ENCODE results near the gene FAP.
A peak's percentile ranks its signal among the peaks of the same experiment; 100 is the strongest.

The FAP gene

GRCh38 chr2:162242586-162243280, 512 bp downstream of the FAP start:
- DNase-seq (ENCODE audit: low spot score) = no peak
- no peak for FAIRE-seq

- DNase-seq (ENCODE audit: low spot score) (no peak), FAIRE-seq (no peak)
These were observed 1.7 kb downstream of the FAP start for GRCh38 chr2:162241571-162241970.

- FAIRE-seq (no peak), DNase-seq (ENCODE audit: low spot score) (no peak)
These were observed 8.4 kb downstream of the FAP start for GRCh38 chr2:162234620-162235462.

DNA sequence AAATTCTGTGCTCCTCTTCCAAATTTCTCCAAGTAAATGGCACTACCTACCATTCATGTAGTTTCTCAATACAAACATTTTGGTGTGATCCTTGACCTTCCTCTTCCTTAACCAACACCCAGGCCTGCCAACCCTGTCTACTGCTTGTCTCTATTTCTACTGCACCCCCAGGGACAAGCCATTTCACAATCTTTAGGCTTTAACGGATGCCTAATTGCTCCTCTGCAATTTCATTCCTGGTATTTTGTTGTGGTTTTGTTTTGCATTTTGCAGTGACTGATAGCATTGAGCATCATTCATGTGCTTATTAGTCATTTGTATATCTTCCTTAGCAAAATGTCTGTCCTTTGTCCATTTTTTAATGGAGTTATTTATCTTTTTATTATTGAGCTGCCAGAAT, 10.0 kb downstream of the FAP start:
- FAIRE-seq (no peak), DNase-seq (ENCODE audit: low spot score) (no peak)

- DNase-seq (ENCODE audit: low spot score) = no peak
These were observed 10.6 kb downstream of the FAP start for GRCh38 chr2:162232671-162233070.

DNA sequence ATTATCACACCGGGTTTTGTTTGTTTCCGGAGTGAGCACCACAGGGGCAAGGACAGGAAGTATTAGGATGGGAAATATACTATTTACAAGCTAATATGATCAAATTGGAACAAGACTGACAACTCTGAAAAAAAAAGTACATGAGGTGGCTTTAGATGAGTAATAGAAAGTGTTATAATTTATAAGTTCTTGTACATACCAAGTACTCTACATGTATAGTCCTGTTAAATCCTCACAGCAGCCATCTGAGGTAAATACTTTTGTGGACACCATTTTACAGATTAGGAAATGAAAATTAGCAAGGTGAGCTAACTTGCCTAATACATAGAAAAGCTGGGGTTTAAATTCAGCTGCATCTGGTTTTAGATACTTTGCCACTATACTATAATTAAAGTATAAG, 11.2 kb downstream of the FAP start:
- DNase-seq (ENCODE audit: low spot score) = no peak
- no peak for FAIRE-seq

More at GRCh38 chr2:162232671-162233070, 10.6 kb downstream of the FAP start:
- FAIRE-seq = no peak

DNA sequence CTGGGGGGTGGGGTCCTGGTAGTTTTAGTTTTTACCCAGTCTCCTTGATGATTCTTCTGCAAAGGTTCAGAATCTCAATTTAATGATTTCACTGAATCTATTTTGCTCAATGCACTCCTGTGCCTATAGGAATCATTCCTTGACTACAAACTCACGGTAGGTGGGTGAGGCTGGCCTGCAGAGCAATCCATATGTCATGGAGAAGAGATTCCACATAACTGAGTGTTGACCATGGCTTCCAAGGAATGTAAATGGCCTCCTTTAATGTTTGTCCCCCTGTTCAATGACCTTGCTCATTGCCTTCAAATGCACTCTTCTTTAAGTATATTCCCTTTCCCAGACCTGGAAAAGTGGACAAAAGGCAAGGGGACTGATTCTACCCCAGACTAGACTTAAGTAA, 12.5 kb downstream of the FAP start:
- DNase-seq (ENCODE audit: low spot score) (no peak), FAIRE-seq (no peak)

DNA sequence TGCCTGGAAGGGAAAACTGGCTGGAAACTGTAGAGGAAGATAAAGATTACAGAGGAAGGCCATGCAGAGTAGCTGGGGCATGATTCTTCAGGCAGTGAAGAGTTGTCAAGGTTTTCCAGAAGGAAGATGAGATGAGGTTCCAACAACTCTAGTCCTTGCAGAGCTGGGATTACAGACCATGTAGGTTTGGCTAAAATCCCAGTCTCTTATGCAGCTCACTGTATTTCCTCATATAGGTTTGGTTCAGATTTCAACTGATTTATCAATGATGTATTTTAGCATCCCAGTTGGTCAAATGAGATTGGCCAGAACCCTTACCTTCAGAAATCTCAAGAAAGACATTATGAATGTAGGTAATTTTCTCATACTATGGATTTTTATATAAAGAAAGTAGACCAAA, 16.4 kb downstream of the FAP start:
- FAIRE-seq = no peak
- DNase-seq (ENCODE audit: low spot score) = no peak

DNA sequence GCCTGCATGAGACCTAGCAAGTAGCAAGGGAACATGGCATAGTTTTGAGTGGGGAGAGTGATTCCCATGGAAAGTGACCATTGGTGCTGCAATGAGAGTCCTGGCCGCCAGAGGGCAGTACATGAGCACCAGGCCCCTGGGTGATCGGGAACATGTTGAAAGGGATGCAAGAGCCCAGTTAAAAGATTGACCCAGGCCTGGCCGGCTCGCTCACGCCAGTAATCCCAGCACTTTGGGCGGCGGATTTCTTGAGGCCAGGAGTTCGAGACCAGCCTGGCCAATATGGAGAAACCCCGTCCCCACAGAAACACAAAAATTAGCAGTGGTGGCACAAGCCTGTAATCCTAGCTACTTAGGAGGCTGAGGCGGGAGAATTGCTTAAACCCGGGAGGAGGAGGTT, 22.2 kb downstream of the FAP start:
- FAIRE-seq (no peak), DNase-seq (ENCODE audit: low spot score) (peak; percentile 49)

- FAIRE-seq = no peak
These were observed 22.9 kb downstream of the FAP start for GRCh38 chr2:162220368-162220767.

DNA sequence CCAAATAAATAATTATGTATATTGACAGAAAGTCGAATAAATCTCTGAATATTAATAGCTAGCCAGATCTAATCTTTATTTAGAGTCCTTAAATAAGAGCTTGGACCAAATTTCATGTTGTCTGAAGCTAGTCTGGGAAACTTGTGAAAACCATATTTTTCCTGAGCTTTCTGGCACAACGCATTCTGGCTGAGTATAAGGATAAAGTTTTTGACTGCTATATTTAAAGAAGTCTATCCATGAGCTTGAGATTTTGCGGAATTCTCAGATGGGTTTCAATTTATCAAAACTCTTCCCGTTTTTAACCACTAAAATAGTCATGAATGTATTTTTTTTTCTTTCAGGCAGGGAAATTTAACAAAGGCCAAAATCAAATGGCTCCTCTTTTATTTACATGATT, 23.8 kb downstream of the FAP start:
- DNase-seq (ENCODE audit: low spot score) (no peak), FAIRE-seq (no peak)

More at GRCh38 chr2:162220368-162220767, 22.9 kb downstream of the FAP start:
- no peak for DNase-seq (ENCODE audit: low spot score)

- no peak for DNase-seq (ENCODE audit: low spot score)
- no peak for FAIRE-seq
These were observed 25.6 kb downstream of the FAP start for GRCh38 chr2:162217598-162217997.

GRCh38 chr2:162215162-162215561, 28.1 kb downstream of the FAP start:
- no peak for FAIRE-seq
- DNase-seq (ENCODE audit: low spot score) = no peak

DNA sequence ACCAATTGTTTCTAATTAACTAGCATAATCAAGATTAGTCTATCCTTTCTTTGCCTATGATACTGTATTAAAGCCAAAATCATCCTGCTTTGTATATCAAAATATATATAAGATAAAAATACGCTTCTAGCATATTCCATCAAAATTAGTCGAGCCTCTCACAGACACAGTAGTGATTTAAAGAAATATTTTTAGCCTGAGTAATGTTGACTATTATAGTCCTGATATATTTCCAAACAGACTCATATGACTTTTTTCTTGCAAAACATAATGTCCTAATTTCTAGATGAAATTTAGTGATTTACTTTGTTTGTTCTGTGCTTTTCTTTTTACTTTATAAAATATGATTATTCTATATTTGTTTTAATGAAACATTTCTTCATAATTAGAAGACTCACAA, 30.9 kb downstream of the FAP start:
- FAIRE-seq = peak; percentile 35
- DNase-seq (ENCODE audit: low spot score) = no peak

DNA sequence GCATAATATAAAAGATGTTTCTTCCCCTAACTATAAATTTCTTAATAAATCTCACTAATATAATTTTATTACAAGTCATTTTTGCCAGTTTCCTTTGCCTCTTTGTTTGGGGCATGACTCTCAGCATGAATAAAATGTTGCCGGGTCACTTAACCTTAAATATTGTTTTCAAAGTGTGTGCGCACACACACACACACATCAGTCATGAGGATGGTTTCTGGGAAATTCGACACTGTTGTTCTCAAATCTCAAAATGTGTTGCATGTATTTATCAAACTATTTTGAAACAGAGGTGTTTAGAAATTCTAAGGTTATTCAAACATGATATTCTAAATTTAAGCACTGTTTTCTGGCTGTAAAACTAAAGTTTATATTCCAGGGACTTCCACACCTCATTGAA, 31.5 kb downstream of the FAP start:
- no peak for FAIRE-seq

GRCh38 chr2:162210385-162210784, 32.9 kb downstream of the FAP start:
- no peak for FAIRE-seq
- DNase-seq (ENCODE audit: low spot score) = no peak

More for the DNA sequence above, 31.5 kb downstream of the FAP start:
- no peak for DNase-seq (ENCODE audit: low spot score)

GRCh38 chr2:162202203-162202602, 41.0 kb downstream of the FAP start:
- DNase-seq (ENCODE audit: low spot score) (no peak), FAIRE-seq (no peak)

- FAIRE-seq (no peak), DNase-seq (ENCODE audit: low spot score) (no peak)
These were observed 42.6 kb downstream of the FAP start for GRCh38 chr2:162200636-162201035.

- FAIRE-seq (no peak), DNase-seq (ENCODE audit: low spot score) (no peak)
These were observed 43.3 kb downstream of the FAP start for GRCh38 chr2:162199913-162200312.

DNA sequence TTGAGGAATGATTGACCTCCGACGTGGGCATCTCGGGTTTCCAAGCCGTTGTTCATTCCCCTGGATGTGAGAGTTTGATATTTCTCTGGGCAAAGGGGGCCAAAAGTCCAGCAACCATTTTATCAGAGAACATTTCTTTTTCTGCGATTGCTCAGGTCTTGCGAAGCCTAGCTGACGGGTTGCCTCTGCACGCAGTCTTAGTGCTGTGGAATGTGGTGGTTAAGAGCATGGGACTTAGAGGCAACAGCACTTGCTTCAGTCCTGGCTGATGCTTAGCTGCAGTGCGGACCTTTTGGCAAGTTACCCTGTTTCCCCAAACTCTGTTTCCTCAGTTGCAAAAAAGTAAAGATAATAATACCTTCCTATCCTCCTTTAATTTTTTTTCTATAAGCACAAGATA, 45.0 kb downstream of the FAP start:
- FAIRE-seq = no peak
- no peak for DNase-seq (ENCODE audit: low spot score)

DNA sequence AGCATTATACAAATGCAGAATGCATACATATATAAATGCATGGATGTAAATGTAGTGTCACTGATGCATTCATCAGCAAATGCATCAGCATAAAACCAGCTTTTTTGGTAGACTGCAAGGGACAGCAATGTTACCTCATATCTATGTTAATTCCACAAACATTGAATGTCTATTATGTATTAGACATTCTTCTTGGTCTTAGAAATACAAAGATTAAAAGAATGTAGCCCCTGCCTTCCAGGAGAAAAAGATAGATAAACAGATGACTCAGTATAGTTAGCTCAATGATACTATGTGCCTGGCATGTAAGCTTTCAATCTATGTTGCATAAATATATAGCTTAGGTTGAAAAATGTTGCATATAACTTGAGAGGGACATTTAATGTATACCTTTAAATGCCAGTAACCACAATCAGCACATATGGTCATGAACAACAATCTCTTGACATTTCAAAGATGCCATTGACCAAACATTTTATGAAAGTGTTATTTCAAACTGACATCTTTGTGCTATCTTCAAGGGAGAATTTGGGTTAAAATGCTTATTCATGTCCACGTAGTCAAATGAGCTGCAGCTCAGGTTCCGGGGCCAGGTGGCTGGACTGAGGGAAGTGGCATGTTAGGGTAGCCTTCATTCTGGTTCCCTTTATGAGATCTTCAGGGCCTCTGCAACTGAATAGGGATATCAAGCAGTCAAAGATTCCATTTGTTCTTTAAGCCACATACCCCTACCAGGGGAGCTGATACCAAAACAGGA, 46.0 kb downstream of the FAP start:
- no peak for DNase-seq (ENCODE audit: low spot score)
- FAIRE-seq = no peak

GRCh38 chr2:162196638-162197037, 46.6 kb downstream of the FAP start:
- no peak for FAIRE-seq
- DNase-seq (ENCODE audit: low spot score) = no peak
